ENCODE results near the gene CRYGS.
A peak's percentile ranks its signal among the peaks of the same experiment; 100 is the strongest.
"Not testable (repeated sequence)": the region's sequence is repeated elsewhere in the genome, so short reads cannot be mapped to it uniquely, and the experiment has no call there.

CRYGS gene

GRCh38 chr3:186551387-186551786 is 7.2 kb upstream of the CRYGS start:
- no peak for DNase-seq

- no peak for DNase-seq
Measured at GRCh38 chr3:186549497-186549896, 5.3 kb upstream of the CRYGS start.

- no peak for DNase-seq
Measured at GRCh38 chr3:186540835-186541226, 3.3 kb downstream of the CRYGS start.

GRCh38 chr3:186540221-186540834 is 3.9 kb downstream of the CRYGS start:
- DNase-seq, result peak; percentile 37 to 86

- DNase-seq, result no peak
Measured at GRCh38 chr3:186538779-186539178, 5.4 kb downstream of the CRYGS start.

DNA sequence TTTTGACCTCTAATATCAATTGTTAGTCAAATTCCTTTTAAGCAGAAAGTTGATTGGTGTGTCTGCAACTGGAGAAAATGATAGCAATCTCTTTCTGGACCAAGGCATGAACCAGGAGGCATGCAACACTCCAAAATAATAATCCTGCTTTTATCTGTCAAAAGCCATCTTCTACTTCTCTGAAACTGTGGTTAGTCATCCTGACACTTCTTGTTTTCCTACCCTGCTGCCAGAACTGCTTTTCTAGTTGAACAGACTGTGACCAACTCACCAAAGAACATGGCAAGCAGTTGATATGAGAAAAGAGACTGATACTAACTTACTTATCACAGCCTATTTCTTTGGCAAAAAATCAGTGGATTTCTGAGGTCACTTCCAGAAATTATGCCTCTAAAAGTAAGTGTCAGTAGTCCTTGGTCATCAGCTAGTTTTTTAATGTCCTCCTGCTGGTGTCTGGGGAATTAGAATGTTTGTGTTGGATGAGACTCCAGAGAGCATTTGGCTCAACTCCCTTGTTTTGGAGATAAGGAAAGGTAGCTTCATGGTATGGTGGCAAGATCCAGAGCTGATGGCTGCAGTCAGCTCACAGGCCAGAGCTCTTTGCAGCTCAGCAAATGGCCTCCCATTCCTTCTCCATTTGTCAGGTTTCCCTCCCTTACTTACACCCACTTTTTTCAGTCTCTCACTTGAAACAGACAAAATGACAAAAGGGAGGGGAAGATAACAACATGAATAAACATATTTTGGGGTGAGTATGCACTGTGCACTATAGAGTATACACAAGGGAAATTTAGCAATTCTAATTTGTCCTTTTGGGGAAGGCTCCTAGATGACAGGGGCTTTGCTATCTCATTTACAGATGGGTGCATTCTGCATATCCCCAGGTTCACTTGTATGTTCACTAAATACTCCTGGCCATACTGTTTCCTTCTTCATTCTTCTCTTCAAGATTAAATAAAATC is 7.0 kb downstream of the CRYGS start:
- DNase-seq, result peak; percentile 22 to 30

DNA sequence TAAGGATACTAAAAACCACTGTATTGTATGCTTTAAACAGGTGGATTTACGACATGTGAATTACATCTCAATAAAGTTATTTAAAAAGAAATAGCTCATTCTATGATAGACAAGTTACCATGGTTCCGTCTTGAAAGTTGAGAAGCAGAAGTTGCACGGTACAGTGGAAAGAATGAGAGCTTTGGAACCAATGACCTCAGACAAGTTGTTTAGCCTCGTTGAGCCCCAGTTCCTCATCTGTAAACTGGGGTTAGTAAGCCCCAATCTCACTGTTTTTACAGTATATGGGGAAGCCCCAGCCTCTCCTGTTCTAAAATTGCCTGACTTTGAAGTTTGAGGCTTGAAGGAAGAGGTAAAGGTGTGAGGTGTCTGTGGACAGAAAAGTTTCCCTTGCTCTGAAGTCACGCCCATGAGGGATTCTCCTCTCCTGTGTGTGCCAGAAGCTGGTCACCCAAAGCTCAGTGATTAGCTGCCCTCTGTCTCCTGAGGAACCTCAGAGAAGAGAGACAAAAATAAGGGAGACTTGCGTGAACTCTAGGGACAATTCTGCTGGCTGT is 10.0 kb downstream of the CRYGS start:
- DNase-seq, result peak; percentile 82 to 83

- DNase-seq, result peak in 1 of 2 donors; percentile 41
Measured at GRCh38 chr3:186532598-186533072, 11.5 kb downstream of the CRYGS start.

DNA sequence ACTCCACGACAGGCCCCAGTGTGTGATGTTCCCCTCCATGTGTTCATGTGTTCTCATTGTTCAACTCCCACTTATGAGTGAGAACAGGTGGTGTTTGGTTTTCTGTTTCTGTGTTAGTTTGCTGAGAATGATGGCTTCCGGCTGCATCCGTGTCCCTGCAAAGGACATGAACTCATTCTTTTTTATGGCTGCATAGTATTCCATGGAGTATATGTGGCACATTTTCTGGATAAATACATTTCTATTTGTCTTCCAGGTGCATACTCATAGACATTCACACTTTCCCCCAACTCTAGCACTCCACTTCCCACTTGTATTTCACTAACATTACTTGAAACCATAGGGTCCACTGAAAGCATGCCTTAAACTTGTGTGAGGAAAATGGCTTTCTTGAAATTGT is 12.5 kb downstream of the CRYGS start:
- not testable (repeated sequence) for DNase-seq

DNA sequence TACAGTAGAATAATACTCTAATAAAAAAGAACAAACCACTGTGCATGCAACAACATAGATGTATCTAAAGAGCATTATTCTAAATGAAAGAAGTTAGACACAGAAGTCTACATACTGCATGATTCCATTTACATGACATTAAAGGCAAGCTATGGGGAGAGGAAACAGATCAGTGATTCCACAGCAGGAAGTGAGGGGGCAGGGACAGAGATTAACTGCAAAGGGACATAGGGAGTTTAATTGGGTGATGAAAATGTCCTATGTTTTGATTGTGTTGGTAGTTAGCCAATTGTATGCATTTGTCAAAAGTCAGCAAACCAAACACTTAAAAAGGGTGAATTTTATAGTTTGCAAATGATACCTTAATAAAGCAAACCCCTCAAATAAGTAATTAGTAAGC is 13.8 kb downstream of the CRYGS start:
- DNase-seq, result no peak

- no peak for DNase-seq
Measured at GRCh38 chr3:186529201-186529999, 14.8 kb downstream of the CRYGS start.

DNA sequence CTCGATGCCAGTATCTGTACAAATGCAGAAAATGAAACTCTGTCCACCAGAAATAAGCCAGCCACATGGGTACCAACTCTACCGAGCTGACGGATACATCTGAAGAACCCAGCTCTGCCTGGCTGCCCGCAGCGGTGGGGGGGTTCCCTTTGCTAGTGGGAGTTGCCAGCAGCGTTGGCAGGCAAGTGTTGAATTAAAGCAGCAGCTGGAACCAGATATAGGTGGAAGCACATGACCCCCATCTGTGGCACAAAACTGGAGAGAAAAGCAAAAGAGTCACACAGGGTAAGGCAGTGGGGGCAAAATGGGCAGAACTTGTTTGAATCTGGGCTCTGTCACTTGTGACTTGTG is 17.9 kb downstream of the CRYGS start:
- DNase-seq, result no peak

- DNase-seq, result no peak
Measured at GRCh38 chr3:186525369-186526255, 18.6 kb downstream of the CRYGS start.

- no peak for DNase-seq
Measured at GRCh38 chr3:186524616-186525015, 19.6 kb downstream of the CRYGS start.

GRCh38 chr3:186523434-186523833 is 20.7 kb downstream of the CRYGS start:
- DNase-seq, result no peak

DNA sequence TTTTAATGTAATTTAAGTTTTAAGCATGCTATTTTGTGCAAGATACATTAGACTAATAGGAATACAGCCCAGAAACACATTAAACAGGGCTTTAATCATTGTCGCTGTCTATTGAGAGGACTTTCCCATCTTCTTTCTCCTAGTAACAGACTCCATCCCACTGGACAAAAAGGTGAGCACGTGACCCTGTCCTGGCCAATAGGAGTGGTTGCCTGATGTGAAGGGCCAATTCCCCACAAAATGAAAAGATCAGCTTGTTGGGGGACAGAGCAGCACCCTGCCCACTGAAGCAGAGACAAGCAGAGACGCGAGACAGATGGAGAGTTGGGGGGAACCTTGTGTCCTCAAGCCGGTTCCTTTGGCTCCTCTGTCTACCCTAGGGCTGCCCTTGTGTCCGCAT is 21.2 kb downstream of the CRYGS start:
- no peak for DNase-seq

GRCh38 chr3:186520957-186521842 is 23.0 kb downstream of the CRYGS start:
- DNase-seq, result no peak

DNA sequence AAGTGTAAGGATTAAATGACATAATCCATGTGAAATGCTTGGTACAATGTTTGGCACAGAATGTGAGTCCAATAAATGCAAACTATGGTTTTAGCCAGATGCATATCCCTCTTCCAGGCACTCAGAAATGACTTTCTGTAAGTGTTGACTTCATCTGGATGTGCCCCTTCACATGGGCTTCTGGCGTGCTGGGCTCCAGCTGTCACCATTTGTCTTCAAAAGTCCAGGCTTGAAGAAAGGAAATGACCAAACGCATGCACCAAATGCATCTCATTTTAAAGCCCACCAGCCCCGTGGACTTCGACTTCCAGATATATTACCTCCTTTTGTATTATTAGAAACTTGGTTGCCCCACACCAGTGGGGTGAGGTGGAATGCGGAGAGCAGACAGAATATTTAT is 23.7 kb downstream of the CRYGS start:
- no peak for DNase-seq

DNA sequence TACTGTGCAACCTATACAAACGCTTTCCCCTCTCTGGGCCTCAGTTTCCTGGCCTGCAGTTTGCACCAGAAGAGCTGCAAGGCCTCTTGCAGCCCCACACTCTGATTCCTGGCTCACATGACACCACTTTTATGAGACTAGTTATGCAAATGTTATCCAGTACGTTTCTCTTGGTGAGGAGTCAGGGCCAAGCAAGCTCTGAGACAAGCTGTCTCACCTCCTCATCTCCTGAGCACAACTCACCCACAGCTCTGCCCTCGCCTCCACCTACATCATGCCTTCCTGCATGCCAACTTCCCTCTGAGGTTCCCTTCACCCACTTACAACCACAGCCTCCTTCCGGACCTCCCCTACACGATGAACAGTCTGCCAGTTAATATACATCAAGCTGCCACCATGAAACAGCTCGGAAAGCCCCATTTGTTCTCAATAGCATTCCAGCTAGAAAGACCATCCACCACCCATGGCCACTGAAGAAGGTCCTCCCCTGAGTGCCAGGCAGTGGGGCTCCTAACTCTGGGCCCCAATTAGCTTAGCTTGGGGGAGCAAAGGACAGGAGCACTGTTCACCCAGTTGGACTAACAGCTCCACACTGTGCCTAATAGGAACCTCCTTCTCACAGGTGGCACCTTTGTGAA is 25.0 kb downstream of the CRYGS start:
- DNase-seq, result peak in 1 of 2 donors; percentile 60

- no peak for DNase-seq
Measured at GRCh38 chr3:186517218-186517617, 27.0 kb downstream of the CRYGS start.

All from inflammatory macrophage treated with lipopolysaccharide for 1 hour (primary cell).